ENCODE data around the gene MPZL3.

Gene MPZL3

DNA sequence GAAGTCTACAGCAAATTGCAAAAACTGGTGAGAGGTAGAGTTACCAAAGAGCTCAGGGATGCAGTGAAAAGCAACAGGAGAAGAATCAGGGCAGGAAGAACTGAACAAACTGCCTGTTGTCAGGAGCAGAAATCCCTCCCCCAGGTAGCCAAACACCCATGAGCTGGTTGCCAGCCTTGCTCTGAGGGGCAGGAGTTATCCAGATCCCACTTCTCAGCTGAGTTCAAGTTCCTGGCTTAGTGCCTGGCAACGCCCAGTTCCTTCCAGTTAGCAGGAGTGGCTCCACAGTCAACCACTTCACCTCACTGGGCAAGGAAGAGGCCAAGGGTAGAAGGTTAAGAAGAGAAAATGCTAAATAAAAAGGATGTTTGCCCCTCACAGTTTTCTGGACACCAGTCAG, 13.8 kb upstream of the MPZL3 start:
- DNase-seq (ENCODE audit: low read depth), result no peak
- no peak overlapping the region for H3K4me3 ChIP-seq (ENCODE audit: low read depth, low read length)
- TF ChIP-seq CTCF (IDR thresholded peaks at IDR 0.05; ENCODE audit: low read depth, low read length, missing control alignments), result no peak

GRCh38 chr11:118264569-118265465, 12.7 kb upstream of the MPZL3 start:
- no peak for DNase-seq (ENCODE audit: low read depth)
- H3K4me3 ChIP-seq (ENCODE audit: low read depth, low read length), result no peak overlapping the region
- no peak for TF ChIP-seq CTCF (IDR thresholded peaks at IDR 0.05; ENCODE audit: low read depth, low read length, missing control alignments)

GRCh38 chr11:118263695-118264568, 11.8 kb upstream of the MPZL3 start, which contains the start of gene MPZL2:
Gene MPZL2, minus strand, starts transcription at chr11:118264297. Its CDS starts 144 bp downstream, at chr11:118264153.
- no peak for TF ChIP-seq CTCF (IDR thresholded peaks at IDR 0.05; ENCODE audit: low read depth, low read length, missing control alignments)
- DNase-seq (ENCODE audit: low read depth), result no peak
- H3K4me3 ChIP-seq (ENCODE audit: low read depth, low read length), result peak within 1 kb of the TSS; percentile 31

- no peak for DNase-seq (ENCODE audit: low read depth)
- TF ChIP-seq CTCF (IDR thresholded peaks at IDR 0.05; ENCODE audit: low read depth, low read length, missing control alignments), result no peak
- no peak overlapping the region for H3K4me3 ChIP-seq (ENCODE audit: low read depth, low read length)
Observed at GRCh38 chr11:118263112-118263511, 10.9 kb upstream of the MPZL3 start.

GRCh38 chr11:118260353-118260752, 8.2 kb upstream of the MPZL3 start:
- no peak for TF ChIP-seq CTCF (IDR thresholded peaks at IDR 0.05; ENCODE audit: low read depth, low read length, missing control alignments)
- DNase-seq (ENCODE audit: low read depth), result no peak
- no peak overlapping the region for H3K4me3 ChIP-seq (ENCODE audit: low read depth, low read length)

GRCh38 chr11:118259138-118259537, 7.0 kb upstream of the MPZL3 start:
- H3K4me3 ChIP-seq (ENCODE audit: low read depth, low read length), result no peak overlapping the region
- DNase-seq (ENCODE audit: low read depth), result no peak
- TF ChIP-seq CTCF (IDR thresholded peaks at IDR 0.05; ENCODE audit: low read depth, low read length, missing control alignments), result no peak

Data from GM12864 (cell line).